ENCODE measurements around the gene MKRN2.

DNA sequence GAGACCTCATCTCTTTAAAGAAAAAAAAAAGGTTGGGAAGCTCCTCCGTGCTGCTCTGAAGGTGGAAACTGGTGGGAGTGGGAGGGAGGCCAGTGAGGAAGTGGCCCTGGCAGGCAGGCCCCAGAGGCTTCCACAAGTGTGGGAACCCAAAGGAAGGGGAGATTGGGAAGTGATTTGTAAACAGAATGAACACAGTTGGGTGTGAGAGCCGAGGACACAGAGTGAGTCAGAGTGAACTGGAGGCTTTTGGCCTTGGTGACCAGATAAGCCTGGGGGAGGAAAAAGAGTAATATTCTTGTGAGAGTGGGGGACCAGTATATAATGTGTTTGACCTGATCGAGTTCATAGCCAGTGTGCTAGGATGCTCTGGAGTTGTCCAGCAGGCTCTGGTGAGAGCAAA lies 23.0 kb downstream of the MKRN2 start:
- no peak for TF ChIP-seq TAF1 (IDR thresholded peaks at IDR 0.05; ENCODE audit: low read depth, low read length)
- no peak for TF ChIP-seq POLR2AphosphoS5 (IDR thresholded peaks at IDR 0.05; ENCODE audit: low read depth, low read length)
- TF ChIP-seq POLR2A (IDR thresholded peaks at IDR 0.05; ENCODE audit: low read depth, low read length): no peak
- no peak for TF ChIP-seq POU2F2 (IDR thresholded peaks at IDR 0.05; ENCODE audit: low read depth, low read length)
- no peak for TF ChIP-seq PAX5 (IDR thresholded peaks at IDR 0.05; ENCODE audit: insufficient read depth, low read length, severe bottlenecking)
- TF ChIP-seq SPI1 (IDR thresholded peaks at IDR 0.05; ENCODE audit: low read depth, low read length): no peak

Measured in GM12891 (cell line).